ENCODE data around the gene ZNF133. TPM values are rescaled to one million over a fixed set of nuclear protein-coding genes. Genes with fewer than 3 reads are reported as not detected.
A peak's percentile ranks its signal among the peaks of the same experiment; 100 is the strongest.

The ZNF133 gene
- total RNA-seq, 1 experiment from 2014 or later, result 9.3 TPM

GRCh38 chr20:18314786-18315406, 26.6 kb downstream of the ZNF133 start:
- BruUV-seq (replicated peaks), result no TSS peak
- POLR2A ChIA-PET (ENCODE audit: low non-redundant PET), result no interaction called here

GRCh38 chr20:18316166-18316565, 27.8 kb downstream of the ZNF133 start:
- no peak for DNase-seq (ENCODE audit: low spot score)
- no peaks in the 10 kb centered on the region for H3K36me3 ChIP-seq (ENCODE audit: insufficient read depth, low read length, poor library complexity, severe bottlenecking)
- H3K27ac ChIP-seq (ENCODE audit: low read depth, low read length, poor library complexity, severe bottlenecking), result no peak overlapping the region
- ChIA-PET CTCF (no interaction called here), POLR2A (ENCODE audit: low non-redundant PET) (no interaction called here)
- intact Hi-C loops (cut with micrococcal nuclease; ENCODE audit: unreplicated experiment), result no loop called here
- TF ChIP-seq CTCF (conservative IDR thresholded peaks at IDR 0.05; ENCODE audit: low read depth, low read length) (no peak), EZH2 (IDR thresholded peaks at IDR 0.05; ENCODE audit: borderline replicate concordance, low read depth, low read length, poor library complexity, severe bottlenecking) (no peak)
- BruUV-seq (replicated peaks), result no TSS peak
- no peaks in the 10 kb centered on the region for H3K9me3 ChIP-seq (ENCODE audit: low read depth, low read length, poor library complexity, severe bottlenecking)
- H3K4me3 ChIP-seq (ENCODE audit: low read depth, low read length, poor library complexity, severe bottlenecking), result no peak overlapping the region
- H3K27me3 ChIP-seq (replicated peaks; ENCODE audit: insufficient read depth, low read depth, low read length, poor library complexity), result no peaks in the 10 kb centered on the region
- H3K4me1 ChIP-seq (ENCODE audit: insufficient read depth, low read length, poor library complexity, severe bottlenecking), result no peaks in the 10 kb centered on the region

More at GRCh38 chr20:18314786-18315406, 26.6 kb downstream of the ZNF133 start:
- no peaks in the 10 kb centered on the region for H3K27me3 ChIP-seq (replicated peaks; ENCODE audit: insufficient read depth, low read depth, low read length, poor library complexity)
- CTCF ChIA-PET, result no interaction called here
- TF ChIP-seq CTCF (conservative IDR thresholded peaks at IDR 0.05; ENCODE audit: low read depth, low read length) (no peak), EZH2 (IDR thresholded peaks at IDR 0.05; ENCODE audit: borderline replicate concordance, low read depth, low read length, poor library complexity, severe bottlenecking) (no peak)
- peak; percentile 23 for DNase-seq (ENCODE audit: low spot score)
- no peaks in the 10 kb centered on the region for H3K4me1 ChIP-seq (ENCODE audit: insufficient read depth, low read length, poor library complexity, severe bottlenecking)
- H3K36me3 ChIP-seq (ENCODE audit: insufficient read depth, low read length, poor library complexity, severe bottlenecking), result no peaks in the 10 kb centered on the region
- intact Hi-C loops (cut with micrococcal nuclease; ENCODE audit: unreplicated experiment), result no loop called here
- H3K27ac ChIP-seq (ENCODE audit: low read depth, low read length, poor library complexity, severe bottlenecking), result no peak overlapping the region
- H3K9me3 ChIP-seq (ENCODE audit: low read depth, low read length, poor library complexity, severe bottlenecking), result no peaks in the 10 kb centered on the region
- no peak overlapping the region for H3K4me3 ChIP-seq (ENCODE audit: low read depth, low read length, poor library complexity, severe bottlenecking)

- BruUV-seq (replicated peaks), result no TSS peak
- DNase-seq (ENCODE audit: low spot score), result no peak
- CTCF ChIA-PET, result no interaction called here
- H3K9me3 ChIP-seq (ENCODE audit: low read depth, low read length, poor library complexity, severe bottlenecking), result no peaks in the 10 kb centered on the region
- no peak overlapping the region for H3K27ac ChIP-seq (ENCODE audit: low read depth, low read length, poor library complexity, severe bottlenecking)
- POLR2A ChIA-PET (ENCODE audit: low non-redundant PET), result no interaction called here
- H3K4me1 ChIP-seq (ENCODE audit: insufficient read depth, low read length, poor library complexity, severe bottlenecking), result no peaks in the 10 kb centered on the region
- no peaks in the 10 kb centered on the region for H3K36me3 ChIP-seq (ENCODE audit: insufficient read depth, low read length, poor library complexity, severe bottlenecking)
- TF ChIP-seq CTCF (conservative IDR thresholded peaks at IDR 0.05; ENCODE audit: low read depth, low read length) (no peak), EZH2 (IDR thresholded peaks at IDR 0.05; ENCODE audit: borderline replicate concordance, low read depth, low read length, poor library complexity, severe bottlenecking) (no peak)
- no peak overlapping the region for H3K4me3 ChIP-seq (ENCODE audit: low read depth, low read length, poor library complexity, severe bottlenecking)
- no peaks in the 10 kb centered on the region for H3K27me3 ChIP-seq (replicated peaks; ENCODE audit: insufficient read depth, low read depth, low read length, poor library complexity)
- intact Hi-C loops (cut with micrococcal nuclease; ENCODE audit: unreplicated experiment), result no loop called here
These were observed 33.0 kb downstream of the ZNF133 start for GRCh38 chr20:18321316-18321715.
